ENCODE measurements around the gene POLR2F. TPM values are rescaled to one million over a fixed set of nuclear protein-coding genes. Genes with fewer than 3 reads are reported as not detected.

Gene POLR2F
- total RNA-seq, 1 donor from 2014 or later: 75.5 TPM

GRCh38 chr22:37976547-37976946 lies 23.0 kb downstream of the POLR2F start:
- DNase-seq (ENCODE audit: low spot score): no peak
- Histone ChIP-seq H3K79me2 (ENCODE audit: low read depth) (no peaks in the 10 kb centered on the region), H3K4me2 (no peak overlapping the region), H4K20me1 (ENCODE audit: low read depth) (peaks cover 6% of the 10 kb centered on the region), H3F3A (ENCODE audit: low read depth) (peaks cover 8% of the 10 kb centered on the region), H3K27ac (no peak overlapping the region), H3K9me3 (ENCODE audit: low read depth) (no peaks in the 10 kb centered on the region), H3K27me3 (no peaks in the 10 kb centered on the region), H3K4me3 (no peak overlapping the region), H3K9ac (no peak overlapping the region), H2AFZ (replicated peaks) (no peak overlapping the region), H3K4me1 (peaks cover 24% of the 10 kb centered on the region), H3K36me3 (no peaks in the 10 kb centered on the region)
- TF ChIP-seq EZH2 (IDR thresholded peaks at IDR 0.05) (no peak), EZH2phosphoT487 (IDR thresholded peaks at IDR 0.05) (no peak), CTCF (IDR thresholded peaks at IDR 0.05) (no peak)
- Mint-ChIP-seq H3K27ac (no peak overlapping the region), H3K4me3 (no peak overlapping the region), H3K9me3 (no peaks in the 10 kb centered on the region), H3K4me1 (peaks cover 15% of the 10 kb centered on the region), H3K27me3 (ENCODE audit: insufficient read depth, low read depth) (peaks cover 2% of the 10 kb centered on the region), H3K36me3 (no peaks in the 10 kb centered on the region)

- peaks cover 9% of the 10 kb centered on the region for H3K27me3 Mint-ChIP-seq (ENCODE audit: insufficient read depth, low read depth)
- Histone ChIP-seq H3K27ac (no peak overlapping the region), H2AFZ (replicated peaks) (no peak overlapping the region), H3K27me3 (peaks cover 28% of the 10 kb centered on the region), H3F3A (ENCODE audit: low read depth) (peaks cover 14% of the 10 kb centered on the region), H3K4me1 (peaks cover 33% of the 10 kb centered on the region), H3K9me3 (ENCODE audit: low read depth) (no peaks in the 10 kb centered on the region), H4K20me1 (ENCODE audit: low read depth) (peaks cover 16% of the 10 kb centered on the region), H3K79me2 (ENCODE audit: low read depth) (no peaks in the 10 kb centered on the region), H3K4me3 (no peak overlapping the region), H3K9ac (no peak overlapping the region), H3K36me3 (no peaks in the 10 kb centered on the region), H3K4me2 (peak overlapping the region; percentile 53)
- peak; percentile 74 for DNase-seq (ENCODE audit: low spot score)
- no peaks in the 10 kb centered on the region for H3K36me3 Mint-ChIP-seq
- no peak overlapping the region for H3K27ac Mint-ChIP-seq
- peaks cover 7% of the 10 kb centered on the region for H3K4me1 Mint-ChIP-seq
- H3K9me3 Mint-ChIP-seq: no peaks in the 10 kb centered on the region
- TF ChIP-seq CTCF (IDR thresholded peaks at IDR 0.05): no peak
- H3K4me3 Mint-ChIP-seq: no peak overlapping the region
Measured at GRCh38 chr22:37979782-37980181, 26.3 kb downstream of the POLR2F start.

GRCh38 chr22:37981282-37982011 lies 27.9 kb downstream of the POLR2F start:
- no peak overlapping the region for H2AFZ ChIP-seq (replicated peaks)
- Mint-ChIP-seq H3K4me1 (peaks cover 10% of the 10 kb centered on the region), H3K27ac (no peak overlapping the region), H3K4me3 (no peak overlapping the region), H3K27me3 (ENCODE audit: insufficient read depth, low read depth) (peaks cover 9% of the 10 kb centered on the region), H3K36me3 (no peaks in the 10 kb centered on the region), H3K9me3 (no peaks in the 10 kb centered on the region)
- no peak for DNase-seq (ENCODE audit: low spot score)
- H3K4me2 ChIP-seq: no peak overlapping the region
- peaks cover 19% of the 10 kb centered on the region for H4K20me1 ChIP-seq (ENCODE audit: low read depth)
- no peaks in the 10 kb centered on the region for H3K36me3 ChIP-seq
- no peaks in the 10 kb centered on the region for H3K79me2 ChIP-seq (ENCODE audit: low read depth)
- H3K4me1 ChIP-seq: peaks cover 40% of the 10 kb centered on the region
- peaks cover 31% of the 10 kb centered on the region for H3K27me3 ChIP-seq
- no peak for TF ChIP-seq EZH2phosphoT487 (IDR thresholded peaks at IDR 0.05)
- no peak for TF ChIP-seq EZH2 (IDR thresholded peaks at IDR 0.05)
- TF ChIP-seq CTCF (IDR thresholded peaks at IDR 0.05): no peak
- no peak overlapping the region for H3K9ac ChIP-seq
- no peak overlapping the region for H3K27ac ChIP-seq
- no peaks in the 10 kb centered on the region for H3K9me3 ChIP-seq (ENCODE audit: low read depth)
- H3K4me3 ChIP-seq: no peak overlapping the region
- H3F3A ChIP-seq (ENCODE audit: low read depth): peaks cover 14% of the 10 kb centered on the region

Measured in neural progenitor cell (in vitro differentiated cells).